HG03432 (cell line): Measurements from ENCODE around the gene NAT8L.

Source experiments
- ATAC-seq: cut with Tn5 transposase; IDR thresholded peaks from one replicate; pipeline ENCODE4 v1.9.1; 2021; ENCODE audit warnings: mild to moderate bottlenecking, moderate library complexity; ENCODE audit not compliant: unreplicated experiment

NAT8L gene

GRCh38 chr4:2044542-2045517 is 14.3 kb upstream of the NAT8L start:
- no peak for ATAC-seq

GRCh38 chr4:2045518-2045951 is 13.6 kb upstream of the NAT8L start:
- ATAC-seq = no peak

- no peak for ATAC-seq
These were observed 12.8 kb upstream of the NAT8L start for GRCh38 chr4:2046031-2046961.

GRCh38 chr4:2047031-2047660 is 12.0 kb upstream of the NAT8L start:
- no peak for ATAC-seq

- ATAC-seq = no peak
These were observed 11.1 kb upstream of the NAT8L start for GRCh38 chr4:2047781-2048581.

- ATAC-seq = no peak
These were observed 10.3 kb upstream of the NAT8L start for GRCh38 chr4:2048831-2049230.

- no peak for ATAC-seq
These were observed 9.7 kb upstream of the NAT8L start for GRCh38 chr4:2049381-2049780.

- ATAC-seq = no peak
These were observed 9.3 kb upstream of the NAT8L start for GRCh38 chr4:2049811-2050210.

GRCh38 chr4:2051086-2051485 is 8.0 kb upstream of the NAT8L start:
- ATAC-seq = no peak

- no peak for ATAC-seq
These were observed 4.9 kb upstream of the NAT8L start for GRCh38 chr4:2054217-2054616.

GRCh38 chr4:2057382-2058065 is 1.6 kb upstream of the NAT8L start:
- ATAC-seq = no peak

- ATAC-seq = no peak
These were observed 672 bp upstream of the NAT8L start for GRCh38 chr4:2058264-2059045.

GRCh38 chr4:2059726-2060602 is 837 bp downstream of the NAT8L start:
- ATAC-seq = no peak

GRCh38 chr4:2060611-2061185 is 1.6 kb downstream of the NAT8L start:
- no peak for ATAC-seq

- ATAC-seq = no peak
These were observed 2.3 kb downstream of the NAT8L start for GRCh38 chr4:2061186-2062131.

- no peak for ATAC-seq
These were observed 3.2 kb downstream of the NAT8L start for GRCh38 chr4:2062168-2062807.
